Cortex of kidney (tissue), 1 donor: Measurements from ENCODE around the gene DBF4B.

ENCODE experiments used
- DNase-seq: peaks from one replicate; lab custom pipeline; 2025; lab: John Stamatoyannopoulos, UW

DBF4B gene

GRCh38 chr17:44777394-44778348 is 69.2 kb downstream of the DBF4B start:
- DNase-seq = no peak

GRCh38 chr17:44778656-44779210 is 70.3 kb downstream of the DBF4B start:
- no peak for DNase-seq

- DNase-seq = no peak
These were observed 71.0 kb downstream of the DBF4B start for GRCh38 chr17:44779211-44780025.

- DNase-seq = no peak
These were observed 71.7 kb downstream of the DBF4B start for GRCh38 chr17:44780161-44780560.

- no peak for DNase-seq
These were observed 72.5 kb downstream of the DBF4B start for GRCh38 chr17:44780845-44781480.

GRCh38 chr17:44781551-44782325 is 73.3 kb downstream of the DBF4B start:
- no peak for DNase-seq

- DNase-seq = no peak
These were observed 73.9 kb downstream of the DBF4B start for GRCh38 chr17:44782326-44782850.

GRCh38 chr17:44785921-44786320 is 77.5 kb downstream of the DBF4B start:
- no peak for DNase-seq

GRCh38 chr17:44786551-44787081 is 78.2 kb downstream of the DBF4B start:
- no peak for DNase-seq

- DNase-seq = no peak
These were observed 78.9 kb downstream of the DBF4B start for GRCh38 chr17:44787271-44787940.

- DNase-seq = no peak
These were observed 79.7 kb downstream of the DBF4B start for GRCh38 chr17:44788139-44788538.

- DNase-seq = no peak
These were observed 83.8 kb downstream of the DBF4B start for GRCh38 chr17:44792276-44792675.

- DNase-seq = no peak
These were observed 85.7 kb downstream of the DBF4B start for GRCh38 chr17:44793885-44794842.

- DNase-seq = no peak
These were observed 86.5 kb downstream of the DBF4B start for GRCh38 chr17:44794851-44795413.

GRCh38 chr17:44795421-44795820 is 87.0 kb downstream of the DBF4B start:
- DNase-seq = no peak

GRCh38 chr17:44795928-44796327 is 87.5 kb downstream of the DBF4B start:
- no peak for DNase-seq

GRCh38 chr17:44796731-44797130 is 88.3 kb downstream of the DBF4B start:
- DNase-seq = no peak

- no peak for DNase-seq
These were observed 89.3 kb downstream of the DBF4B start for GRCh38 chr17:44797802-44798201.

- no peak for DNase-seq
These were observed 89.9 kb downstream of the DBF4B start for GRCh38 chr17:44798356-44798755.
